Liver (tissue), 3 donors: ENCODE data around the gene TAF7.

Source experiments
- GABPA ChIP-seq, 2 donors: IDR thresholded peaks in 1 of 2; conservative IDR thresholded peaks in 1 of 2; 2 replicates each; pipeline ENCODE4 v1.6.1; 2016; ENCODE audit warnings: antibody characterized with exemption in 2 of 2, mild to moderate bottlenecking in 1 of 2, moderate library complexity in 1 of 2
- JUND ChIP-seq, 2 donors: IDR thresholded peaks; 2 replicates each; pipeline ENCODE4 v1.6.1; 2016; ENCODE audit warnings: antibody characterized with exemption in 2 of 2
- SP1 ChIP-seq: IDR thresholded peaks from 2 replicates; pipeline ENCODE4 v1.6.1; 2018; ENCODE audit warnings: antibody characterized with exemption, mild to moderate bottlenecking
- YY1 ChIP-seq: IDR thresholded peaks from 2 replicates; pipeline ENCODE4 v1.6.1; 2016; ENCODE audit warnings: antibody characterized with exemption, mild to moderate bottlenecking
- TF ChIP-seq, protein P1 (sequence below): fragments of 150-350 bp; IDR thresholded peaks from 2 replicates; pipeline ENCODE4 v1.5.1; 2017; ENCODE audit warnings: improper control_type of control experiment, low read depth, low read length; ENCODE audit not compliant: missing input control
- donor health status: healthy.
- donor health status: healthy.

DNA sequence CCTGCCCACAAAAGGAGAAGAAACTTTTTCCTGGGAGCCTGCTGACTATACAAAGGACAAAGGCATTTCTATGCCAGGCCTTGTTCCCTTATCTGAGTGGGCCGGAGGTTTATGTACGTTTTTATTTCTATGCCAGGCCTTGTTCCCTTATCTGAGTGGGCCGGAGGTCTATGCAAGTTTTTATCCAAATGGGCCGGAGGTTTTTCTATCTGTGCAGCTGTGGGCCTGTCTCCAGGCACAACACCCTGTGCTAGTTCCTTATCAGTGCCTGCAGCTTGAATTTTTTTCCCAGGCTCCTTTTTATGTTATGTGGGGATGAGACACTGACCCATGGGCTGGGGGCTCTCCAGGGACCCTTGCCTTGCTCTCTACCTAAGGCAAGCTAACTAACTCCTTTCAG is 22.2 kb downstream of the TAF7 start:
- no peak for TF ChIP-seq YY1
- TF ChIP-seq GABPA (IDR thresholded peaks at IDR 0.05 in 1 of 2, conservative IDR thresholded peaks at IDR 0.05 in 1 of 2): no peak
- no peak for TF ChIP-seq JUND (IDR thresholded peaks at IDR 0.05)
- no peak for TF ChIP-seq SP1
- TF ChIP-seq, protein P1, sequence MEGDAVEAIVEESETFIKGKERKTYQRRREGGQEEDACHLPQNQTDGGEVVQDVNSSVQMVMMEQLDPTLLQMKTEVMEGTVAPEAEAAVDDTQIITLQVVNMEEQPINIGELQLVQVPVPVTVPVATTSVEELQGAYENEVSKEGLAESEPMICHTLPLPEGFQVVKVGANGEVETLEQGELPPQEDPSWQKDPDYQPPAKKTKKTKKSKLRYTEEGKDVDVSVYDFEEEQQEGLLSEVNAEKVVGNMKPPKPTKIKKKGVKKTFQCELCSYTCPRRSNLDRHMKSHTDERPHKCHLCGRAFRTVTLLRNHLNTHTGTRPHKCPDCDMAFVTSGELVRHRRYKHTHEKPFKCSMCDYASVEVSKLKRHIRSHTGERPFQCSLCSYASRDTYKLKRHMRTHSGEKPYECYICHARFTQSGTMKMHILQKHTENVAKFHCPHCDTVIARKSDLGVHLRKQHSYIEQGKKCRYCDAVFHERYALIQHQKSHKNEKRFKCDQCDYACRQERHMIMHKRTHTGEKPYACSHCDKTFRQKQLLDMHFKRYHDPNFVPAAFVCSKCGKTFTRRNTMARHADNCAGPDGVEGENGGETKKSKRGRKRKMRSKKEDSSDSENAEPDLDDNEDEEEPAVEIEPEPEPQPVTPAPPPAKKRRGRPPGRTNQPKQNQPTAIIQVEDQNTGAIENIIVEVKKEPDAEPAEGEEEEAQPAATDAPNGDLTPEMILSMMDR: no peak
